22Rv1 (cell line): Measurements from ENCODE around the gene FAM222A.

Source experiments
- CTCF ChIP-seq: fragments of 450-650 bp; IDR thresholded peaks from 2 replicates; pipeline ENCODE4 v1.5.1; 2017; ENCODE audit warnings: mild to moderate bottlenecking
- ZFX ChIP-seq: fragments of 450-650 bp; IDR thresholded peaks from 2 replicates; pipeline ENCODE4 v1.6.1; 2017; ENCODE audit warnings: antibody characterized with exemption, borderline replicate concordance

- TF ChIP-seq CTCF = no peak
- TF ChIP-seq ZFX = no peak
Measured at GRCh38 chr12:109760930-109761921, 47.6 kb downstream of the FAM222A start.
